ENCODE data around the gene SGPL1.

SGPL1 gene

GRCh38 chr10:70834021-70834420 lies 18.3 kb downstream of the SGPL1 start:
- Histone ChIP-seq H3K27ac (no peak overlapping the region), H3K4me3 (no peak overlapping the region)
- no peak for TF ChIP-seq CTCF (IDR thresholded peaks at IDR 0.05)
- no peak for DNase-seq (ENCODE audit: low spot score)

- no peak for DNase-seq (ENCODE audit: low spot score)
- no peak for TF ChIP-seq CTCF (IDR thresholded peaks at IDR 0.05)
- no peak overlapping the region for H3K4me3 ChIP-seq
- H3K27ac ChIP-seq: no peak overlapping the region
Observed at GRCh38 chr10:70834441-70835151, 18.8 kb downstream of the SGPL1 start.

GRCh38 chr10:70836319-70836718 lies 20.6 kb downstream of the SGPL1 start:
- TF ChIP-seq CTCF (IDR thresholded peaks at IDR 0.05): no peak
- no peak for DNase-seq (ENCODE audit: low spot score)
- no peak overlapping the region for H3K27ac ChIP-seq
- H3K4me3 ChIP-seq: no peak overlapping the region

DNA sequence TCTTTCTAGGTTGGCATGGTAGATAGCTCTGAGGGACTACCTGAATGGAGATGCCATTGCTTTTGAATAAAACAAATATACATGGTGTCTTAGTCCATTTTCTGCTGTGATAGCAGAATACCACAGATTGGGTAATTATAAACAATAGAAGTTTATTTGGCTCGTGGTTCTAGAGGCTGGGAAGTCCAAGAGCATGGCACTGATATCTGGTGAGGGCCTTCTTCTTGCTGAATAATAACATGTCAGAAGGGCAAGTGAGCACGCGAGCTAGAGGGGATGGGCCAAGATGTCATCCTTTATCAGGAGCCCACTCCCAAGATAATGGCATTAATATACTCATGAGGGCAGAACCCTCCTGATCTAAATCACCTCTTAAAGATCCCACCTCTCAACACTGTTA lies 21.9 kb downstream of the SGPL1 start:
- Histone ChIP-seq H3K27ac (no peak overlapping the region), H3K4me3 (no peak overlapping the region)
- no peak for DNase-seq (ENCODE audit: low spot score)
- TF ChIP-seq CTCF (IDR thresholded peaks at IDR 0.05): no peak

DNA sequence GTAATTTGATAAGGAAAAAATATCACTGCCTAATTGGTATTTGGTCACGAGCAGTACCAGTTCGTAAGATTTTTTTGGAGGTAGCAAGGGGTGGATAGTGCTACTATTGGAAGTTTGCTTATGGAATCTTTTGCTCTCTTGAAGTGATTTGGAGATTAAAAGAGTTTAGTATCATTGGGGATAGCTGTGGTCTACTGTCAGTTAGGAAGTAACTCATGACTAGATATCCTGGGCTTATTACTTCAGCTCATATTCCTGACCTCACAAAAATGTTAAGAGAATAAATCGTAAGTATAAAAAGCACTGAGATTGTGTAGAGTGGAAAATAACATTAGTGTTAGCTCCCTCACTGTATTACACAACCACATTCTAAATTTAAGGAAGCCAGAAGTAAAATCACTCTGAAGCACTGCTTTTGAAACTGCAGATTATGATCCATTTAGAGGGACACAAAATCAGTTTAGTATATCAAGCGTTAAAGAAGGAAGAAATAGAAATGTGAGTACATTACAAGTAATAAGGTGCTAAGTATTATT lies 22.6 kb downstream of the SGPL1 start:
- TF ChIP-seq CTCF (IDR thresholded peaks at IDR 0.05): no peak
- Histone ChIP-seq H3K27ac (no peak overlapping the region), H3K4me3 (no peak overlapping the region)
- DNase-seq (ENCODE audit: low spot score): no peak

DNA sequence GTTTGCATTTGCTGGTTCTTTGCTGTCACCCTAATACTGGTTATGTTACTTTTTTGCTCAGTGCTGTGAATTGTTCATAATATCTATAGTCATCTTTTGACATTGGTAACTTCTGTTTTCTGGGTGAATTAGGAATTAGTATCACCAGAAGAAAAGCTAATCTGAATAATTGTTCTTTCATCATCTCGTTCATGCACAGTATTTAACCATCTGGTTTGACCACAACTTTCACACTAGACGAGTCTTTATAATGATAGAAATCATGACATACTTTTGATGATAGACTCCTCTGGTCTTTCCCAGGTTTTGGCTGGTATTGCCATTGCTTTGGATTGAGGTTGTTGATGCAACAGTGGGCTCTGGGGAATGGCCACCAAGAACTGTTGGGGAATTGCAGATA lies 25.1 kb downstream of the SGPL1 start:
- no peak overlapping the region for H3K27ac ChIP-seq
- H3K4me3 ChIP-seq: no peak overlapping the region
- no peak for TF ChIP-seq CTCF (IDR thresholded peaks at IDR 0.05)
- no peak for DNase-seq (ENCODE audit: low spot score)

GRCh38 chr10:70843333-70843732 lies 27.6 kb downstream of the SGPL1 start:
- H3K4me3 ChIP-seq: no peak overlapping the region
- no peak overlapping the region for H3K27ac ChIP-seq
- TF ChIP-seq CTCF (IDR thresholded peaks at IDR 0.05): no peak
- no peak for DNase-seq (ENCODE audit: low spot score)
